AG04450 (cell line): ENCODE data around the gene CD83. TPM values are rescaled to one million over a fixed set of nuclear protein-coding genes. Genes with fewer than 3 reads are reported as not detected.

Source experiments
- CTCF ChIA-PET: fragments of 300-600, 350-600 bp; formaldehyde crosslinking; extraction: SDS; loops from one replicate; lab custom pipeline; 2022; ENCODE audit warnings: antibody characterized with exemption, inconsistent platforms; lab: Charles Lee
- POLR2A ChIA-PET: fragments of 350-600 bp; formaldehyde crosslinking; extraction: SDS; loops from one replicate; lab custom pipeline; 2021; ENCODE audit warnings: antibody characterized with exemption, inconsistent platforms; lab: Yijun Ruan, JAX
- DNase-seq: peaks from one replicate; pipeline ENCODE4 v3.0.0-alpha.2; 2011; ENCODE audit warnings: low read depth, low spot score
- H3K27ac ChIP-seq: one replicate; pipeline ENCODE4 v1.5.1; 2012; ENCODE audit warnings: low read depth, low read length, control low read depth
- H3K27me3 ChIP-seq: one replicate; pipeline ENCODE4 v1.6.0; 2012; ENCODE audit warnings: low read length; ENCODE audit not compliant: control insufficient read depth, insufficient read depth
- H3K4me3 ChIP-seq: 2 replicates; pipeline ENCODE4 v1.5.1; 2011; ENCODE audit warnings: mild to moderate bottlenecking, low read depth, low read length, control low read depth
- H3K9me3 ChIP-seq: 2 replicates; pipeline ENCODE4 v1.5.1; 2012; ENCODE audit warnings: low read length; ENCODE audit not compliant: control insufficient read depth, insufficient read depth
- polyA plus RNA-seq: library from polyadenylated mRNA; depleted of rRNA; stranded (reverse); fragments of >200 nt; gene quantifications from 2 replicates; pipeline ENCODE4 v1.2.3, GENCODE V29; 2011
- TF ChIP-seq, protein P1 (sequence below): IDR thresholded peaks from 2 replicates; pipeline ENCODE4 v1.5.1; 2011; ENCODE audit warnings: low read depth, low read length, control low read depth, inconsistent platforms

Gene CD83
- polyA plus RNA-seq, 1 experiment, result 3.5 TPM

- TF ChIP-seq, protein P1, sequence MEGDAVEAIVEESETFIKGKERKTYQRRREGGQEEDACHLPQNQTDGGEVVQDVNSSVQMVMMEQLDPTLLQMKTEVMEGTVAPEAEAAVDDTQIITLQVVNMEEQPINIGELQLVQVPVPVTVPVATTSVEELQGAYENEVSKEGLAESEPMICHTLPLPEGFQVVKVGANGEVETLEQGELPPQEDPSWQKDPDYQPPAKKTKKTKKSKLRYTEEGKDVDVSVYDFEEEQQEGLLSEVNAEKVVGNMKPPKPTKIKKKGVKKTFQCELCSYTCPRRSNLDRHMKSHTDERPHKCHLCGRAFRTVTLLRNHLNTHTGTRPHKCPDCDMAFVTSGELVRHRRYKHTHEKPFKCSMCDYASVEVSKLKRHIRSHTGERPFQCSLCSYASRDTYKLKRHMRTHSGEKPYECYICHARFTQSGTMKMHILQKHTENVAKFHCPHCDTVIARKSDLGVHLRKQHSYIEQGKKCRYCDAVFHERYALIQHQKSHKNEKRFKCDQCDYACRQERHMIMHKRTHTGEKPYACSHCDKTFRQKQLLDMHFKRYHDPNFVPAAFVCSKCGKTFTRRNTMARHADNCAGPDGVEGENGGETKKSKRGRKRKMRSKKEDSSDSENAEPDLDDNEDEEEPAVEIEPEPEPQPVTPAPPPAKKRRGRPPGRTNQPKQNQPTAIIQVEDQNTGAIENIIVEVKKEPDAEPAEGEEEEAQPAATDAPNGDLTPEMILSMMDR, result no peak
- DNase-seq, result no peak
- Histone ChIP-seq H3K27me3 (no peaks in the 10 kb centered on the region), H3K9me3 (no peaks in the 10 kb centered on the region), H3K4me3 (no peak overlapping the region), H3K27ac (no peak overlapping the region)
- CTCF ChIA-PET, result interaction anchor here (0.6 to 1.8 kb wide), 3 partner anchors 10 to 325 kb away, joined by 3 to 7 read pairs (median 6); no protein-coding TSS in a partner anchor
- POLR2A ChIA-PET, result no interaction called here
These were observed 2.2 kb downstream of the CD83 start for GRCh38 chr6:14119784-14120183.

- no peaks in the 10 kb centered on the region for H3K27me3 ChIP-seq
- no peaks in the 10 kb centered on the region for H3K9me3 ChIP-seq
- TF ChIP-seq, protein P1, result no peak
- no peak overlapping the region for H3K4me3 ChIP-seq
- DNase-seq, result no peak
- no peak overlapping the region for H3K27ac ChIP-seq
- ChIA-PET CTCF (interaction anchor here (0.6 to 1.8 kb wide), 2 partner anchors 9 to 326 kb away, joined by 3 to 7 read pairs; no protein-coding TSS in a partner anchor), POLR2A (no interaction called here)
These were observed 3.0 kb downstream of the CD83 start for GRCh38 chr6:14120546-14120945.

GRCh38 chr6:14121936-14122344 lies 4.4 kb downstream of the CD83 start:
- H3K27ac ChIP-seq, result no peak overlapping the region
- POLR2A ChIA-PET, result no interaction called here
- H3K27me3 ChIP-seq, result no peaks in the 10 kb centered on the region
- no peaks in the 10 kb centered on the region for H3K9me3 ChIP-seq
- no peak overlapping the region for H3K4me3 ChIP-seq
- CTCF ChIA-PET, result no interaction called here
- TF ChIP-seq, protein P1, result no peak
- DNase-seq, result no peak

DNA sequence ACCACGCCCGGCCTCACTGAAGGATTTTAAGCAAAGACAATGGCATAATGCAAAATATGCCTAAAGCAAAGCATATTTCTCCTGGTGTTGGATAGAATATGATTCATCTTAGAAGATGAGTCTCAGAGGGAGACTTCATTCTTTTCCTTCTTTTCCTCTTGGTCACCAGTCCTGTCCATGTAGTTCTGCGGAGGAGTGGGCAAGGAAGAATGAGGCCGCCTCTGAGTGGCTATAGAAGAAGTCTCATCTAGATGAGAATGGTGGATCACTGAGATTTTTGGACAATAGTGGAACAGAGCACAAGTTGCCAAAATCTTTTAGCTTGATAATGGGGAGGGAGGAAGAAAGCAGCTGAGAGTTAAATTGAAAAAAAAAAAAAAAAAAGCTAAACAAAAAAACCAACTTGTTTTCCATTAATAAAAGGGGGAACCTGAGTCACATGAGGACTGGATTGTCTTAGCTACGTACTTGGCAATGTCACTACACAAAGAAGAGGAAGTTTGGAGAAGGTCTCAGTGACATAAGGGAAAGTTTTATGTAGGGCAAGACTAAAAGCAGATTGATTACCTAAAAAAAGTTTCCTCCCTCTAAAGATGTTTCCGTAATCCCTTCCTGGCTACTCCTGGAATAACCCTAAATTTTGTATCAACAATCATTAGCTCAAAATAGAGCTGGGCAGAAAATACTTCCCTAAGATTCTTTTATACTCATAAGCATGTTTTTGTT lies 6.0 kb downstream of the CD83 start:
- Histone ChIP-seq H3K9me3 (no peaks in the 10 kb centered on the region), H3K4me3 (no peak overlapping the region), H3K27ac (no peak overlapping the region), H3K27me3 (no peaks in the 10 kb centered on the region)
- TF ChIP-seq, protein P1, result no peak
- ChIA-PET CTCF (interaction anchor here (0.6 kb wide), 2 partner anchors 215 to 353 kb away, joined by 3 to 4 read pairs; no protein-coding TSS in a partner anchor), POLR2A (interaction anchor here (0.6 kb wide), 1 partner anchor 329 kb away, joined by 7 read pairs; no protein-coding TSS in a partner anchor)
- DNase-seq, result no peak

- Histone ChIP-seq H3K27ac (no peak overlapping the region), H3K9me3 (no peaks in the 10 kb centered on the region), H3K4me3 (no peak overlapping the region), H3K27me3 (no peaks in the 10 kb centered on the region)
- ChIA-PET CTCF (interaction anchor here (0.5 to 1.8 kb wide), 2 partner anchors 27 to 217 kb away, joined by 4 to 6 read pairs; no protein-coding TSS in a partner anchor), POLR2A (no interaction called here)
- no peak for DNase-seq
- TF ChIP-seq, protein P1, result no peak
These were observed 7.8 kb downstream of the CD83 start for GRCh38 chr6:14125346-14125745.
